Nephron progenitor cell (in vitro differentiated cells): ENCODE data around the gene CCDC175.

ENCODE experiments used
- DNase-seq: peaks from one replicate; pipeline ENCODE4 v3.0.0; 2021
- H3K27ac Mint-ChIP-seq: 2 replicates; pipeline ENCODE4 v1.8.0; 2021; ENCODE audit warnings: mild to moderate bottlenecking, moderate library complexity, mixed read lengths
- H3K27me3 Mint-ChIP-seq: 2 replicates; pipeline ENCODE4 v1.8.0; 2021; ENCODE audit warnings: mild to moderate bottlenecking, low read depth, mixed read lengths; ENCODE audit not compliant: poor library complexity
- H3K36me3 Mint-ChIP-seq: 2 replicates; pipeline ENCODE4 v1.8.0; 2021; ENCODE audit warnings: low read depth, mixed read lengths
- H3K4me1 Mint-ChIP-seq: 2 replicates; pipeline ENCODE4 v1.8.0; 2021; ENCODE audit warnings: mixed read lengths
- H3K4me3 Mint-ChIP-seq: 2 replicates; pipeline ENCODE4 v1.8.0; 2021; ENCODE audit warnings: mild to moderate bottlenecking, moderate library complexity, mixed read lengths
- H3K9me3 Mint-ChIP-seq: 2 replicates; pipeline ENCODE4 v1.8.0; 2021; ENCODE audit warnings: mild to moderate bottlenecking, moderate library complexity, mixed read lengths
- TF ChIP-seq, protein P1 (sequence below): fragments of 200-600 bp; sonication (generic); IDR thresholded peaks from 2 replicates; pipeline ENCODE4 v1.5.0; 2021; ENCODE audit warnings: antibody characterized with exemption

The CCDC175 gene

DNA sequence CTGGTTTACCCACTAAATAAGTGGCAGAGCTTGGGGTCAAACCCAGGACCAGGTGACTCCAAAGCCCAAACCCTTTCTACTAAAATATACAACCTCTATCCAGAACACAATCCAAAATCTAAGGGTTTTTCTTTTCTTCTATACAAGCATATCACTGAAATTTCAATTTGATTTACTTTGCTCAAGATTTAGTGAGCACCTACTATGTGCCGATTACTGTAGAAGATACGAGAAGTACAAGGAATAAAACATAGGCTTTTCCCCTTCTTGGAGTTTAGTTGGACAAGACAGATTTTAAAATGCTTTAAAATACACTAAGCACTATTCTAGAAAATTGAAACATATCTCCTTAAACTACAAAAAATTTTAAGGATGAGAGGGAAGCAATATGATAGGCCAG lies 95.2 kb downstream of the CCDC175 start:
- H3K27ac Mint-ChIP-seq, result no peak overlapping the region
- no peaks in the 10 kb centered on the region for H3K9me3 Mint-ChIP-seq

DNA sequence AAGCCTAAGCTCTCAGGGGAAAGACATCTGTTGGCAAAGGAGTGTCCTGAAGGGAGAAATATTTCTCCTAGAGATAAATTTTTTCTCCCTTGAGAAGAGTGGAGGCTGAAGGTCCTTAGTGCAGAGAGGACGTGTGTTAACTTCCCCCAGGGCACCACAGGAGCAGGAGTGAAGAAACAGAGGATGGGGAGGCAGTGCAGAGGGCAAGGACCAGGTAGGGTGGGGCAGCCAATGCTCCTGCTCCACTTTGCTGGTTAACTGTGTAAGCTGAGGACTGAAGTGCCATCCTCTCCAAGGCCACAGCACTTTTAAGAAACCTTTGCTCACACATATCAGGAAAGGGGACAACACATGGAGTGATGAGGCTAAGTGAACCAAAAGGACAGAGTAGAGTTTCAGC lies 96.4 kb downstream of the CCDC175 start:
- peak overlapping the region; percentile 66 for H3K27ac Mint-ChIP-seq
- TF ChIP-seq, protein P1, sequence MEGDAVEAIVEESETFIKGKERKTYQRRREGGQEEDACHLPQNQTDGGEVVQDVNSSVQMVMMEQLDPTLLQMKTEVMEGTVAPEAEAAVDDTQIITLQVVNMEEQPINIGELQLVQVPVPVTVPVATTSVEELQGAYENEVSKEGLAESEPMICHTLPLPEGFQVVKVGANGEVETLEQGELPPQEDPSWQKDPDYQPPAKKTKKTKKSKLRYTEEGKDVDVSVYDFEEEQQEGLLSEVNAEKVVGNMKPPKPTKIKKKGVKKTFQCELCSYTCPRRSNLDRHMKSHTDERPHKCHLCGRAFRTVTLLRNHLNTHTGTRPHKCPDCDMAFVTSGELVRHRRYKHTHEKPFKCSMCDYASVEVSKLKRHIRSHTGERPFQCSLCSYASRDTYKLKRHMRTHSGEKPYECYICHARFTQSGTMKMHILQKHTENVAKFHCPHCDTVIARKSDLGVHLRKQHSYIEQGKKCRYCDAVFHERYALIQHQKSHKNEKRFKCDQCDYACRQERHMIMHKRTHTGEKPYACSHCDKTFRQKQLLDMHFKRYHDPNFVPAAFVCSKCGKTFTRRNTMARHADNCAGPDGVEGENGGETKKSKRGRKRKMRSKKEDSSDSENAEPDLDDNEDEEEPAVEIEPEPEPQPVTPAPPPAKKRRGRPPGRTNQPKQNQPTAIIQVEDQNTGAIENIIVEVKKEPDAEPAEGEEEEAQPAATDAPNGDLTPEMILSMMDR, result no peak
- H3K36me3 Mint-ChIP-seq, result peaks cover 22% of the 10 kb centered on the region
- no peaks in the 10 kb centered on the region for H3K9me3 Mint-ChIP-seq
- no peak for DNase-seq
- H3K4me1 Mint-ChIP-seq, result peaks cover 47% of the 10 kb centered on the region
- H3K27me3 Mint-ChIP-seq, result no peaks in the 10 kb centered on the region
- peak overlapping the region; percentile 32 for H3K4me3 Mint-ChIP-seq

More for the DNA sequence above, 95.2 kb downstream of the CCDC175 start:
- TF ChIP-seq, protein P1, result no peak
- H3K4me1 Mint-ChIP-seq, result peaks cover 60% of the 10 kb centered on the region
- H3K27me3 Mint-ChIP-seq, result no peaks in the 10 kb centered on the region
- H3K36me3 Mint-ChIP-seq, result peaks cover 20% of the 10 kb centered on the region
- peak overlapping the region; percentile 15 for H3K4me3 Mint-ChIP-seq
- DNase-seq, result no peak

DNA sequence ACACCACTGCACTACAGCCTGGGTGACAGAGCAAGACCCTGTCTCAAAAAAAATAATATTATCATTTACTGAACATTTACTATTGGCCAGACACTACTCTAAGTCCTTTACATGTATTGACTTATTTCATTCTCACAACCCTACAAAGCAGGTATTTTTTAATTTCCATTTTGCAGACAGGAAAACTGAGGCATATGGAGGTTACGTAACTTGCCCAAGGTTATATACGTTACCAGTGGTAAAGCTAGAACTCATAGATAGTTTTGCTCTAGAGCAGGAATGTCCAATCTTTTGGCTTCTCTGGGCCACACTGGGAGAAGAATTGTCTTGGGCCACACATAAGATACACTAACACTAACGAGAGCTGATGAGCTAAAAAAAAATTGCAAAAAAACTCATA lies 98.1 kb downstream of the CCDC175 start:
- no peaks in the 10 kb centered on the region for H3K9me3 Mint-ChIP-seq
- no peaks in the 10 kb centered on the region for H3K27me3 Mint-ChIP-seq

DNA sequence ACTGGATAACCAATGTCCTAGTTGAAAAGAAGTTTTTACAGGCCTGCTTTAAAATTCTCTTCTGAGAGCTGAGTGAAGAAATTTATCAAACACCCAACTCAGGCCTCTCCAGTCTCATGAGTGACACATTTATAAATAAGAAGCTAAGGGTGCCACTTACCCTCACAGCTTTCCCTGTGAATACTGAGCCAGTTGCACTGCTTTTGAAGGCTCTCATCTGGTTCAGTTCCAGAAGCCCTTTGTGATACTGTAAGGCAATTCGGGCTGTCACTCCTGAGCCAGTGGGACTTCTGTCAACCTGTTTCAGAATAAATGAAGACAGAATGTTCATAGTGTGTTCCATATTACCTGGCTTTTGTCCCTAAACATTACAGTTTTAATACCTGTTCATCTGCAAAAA lies 100.9 kb downstream of the CCDC175 start:
- peaks cover 31% of the 10 kb centered on the region for H3K36me3 Mint-ChIP-seq
- no peaks in the 10 kb centered on the region for H3K9me3 Mint-ChIP-seq
- no peak for DNase-seq
- TF ChIP-seq, protein P1, result no peak
- H3K4me1 Mint-ChIP-seq, result peaks cover 14% of the 10 kb centered on the region
- no peak overlapping the region for H3K27ac Mint-ChIP-seq
- no peak overlapping the region for H3K4me3 Mint-ChIP-seq
- H3K27me3 Mint-ChIP-seq, result no peaks in the 10 kb centered on the region

More for the DNA sequence above, 98.1 kb downstream of the CCDC175 start:
- Mint-ChIP-seq H3K4me1 (peaks cover 41% of the 10 kb centered on the region), H3K36me3 (peaks cover 28% of the 10 kb centered on the region), H3K4me3 (no peak overlapping the region), H3K27ac (no peak overlapping the region)
- no peak for DNase-seq
- TF ChIP-seq, protein P1, result no peak

DNA sequence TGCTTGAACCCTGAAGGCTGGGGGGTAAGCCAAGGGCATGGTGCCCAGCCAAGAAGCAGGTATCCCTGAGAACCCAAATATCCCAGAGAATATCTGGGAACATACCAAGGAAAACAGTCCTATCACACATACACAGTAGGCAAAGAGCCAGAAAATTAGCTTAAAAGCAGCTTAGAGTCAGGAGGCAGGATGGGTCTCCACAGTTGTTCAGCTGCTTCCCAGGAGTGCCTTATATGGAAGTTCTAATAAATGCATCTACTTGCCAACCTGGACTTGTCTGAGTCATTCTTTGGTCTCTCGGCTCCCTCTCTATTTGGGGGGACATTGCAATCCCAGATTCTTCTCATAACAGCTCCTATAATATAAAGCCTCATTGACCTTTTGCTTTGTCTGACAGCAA lies 102.4 kb downstream of the CCDC175 start:
- H3K27ac Mint-ChIP-seq, result no peak overlapping the region
- no peak for DNase-seq
- peaks cover 31% of the 10 kb centered on the region for H3K36me3 Mint-ChIP-seq

More for the DNA sequence above, 102.4 kb downstream of the CCDC175 start:
- Mint-ChIP-seq H3K4me3 (no peak overlapping the region), H3K4me1 (no peaks in the 10 kb centered on the region), H3K9me3 (no peaks in the 10 kb centered on the region), H3K27me3 (no peaks in the 10 kb centered on the region)
- TF ChIP-seq, protein P1, result no peak
